Effector memory CD8-positive, alpha-beta T cell (primary cell): ENCODE results near the gene TMEM200A.
A peak's percentile ranks its signal among the peaks of the same experiment; 100 is the strongest.

ENCODE experiments used
- ATAC-seq: fragments of 150-1000 bp; cut with Tn5 transposase; replicated peaks from 2 replicates; pipeline ENCODE4 v1.10.0; 2021; ENCODE audit warnings: mild to moderate bottlenecking, moderate library complexity
- DNase-seq, 3 experiments: peaks; one replicate each; pipeline ENCODE4 v3.0.0; 2021
- H3K27ac Mint-ChIP-seq, 2 donors: one replicate each; pipeline ENCODE4 v1.8.0; 2022; ENCODE audit warnings: mild to moderate bottlenecking in 2 of 2, mixed read lengths in 2 of 2, moderate library complexity in 2 of 2
- H3K27me3 Mint-ChIP-seq, 2 donors: one replicate each; pipeline ENCODE4 v1.8.0; 2022; ENCODE audit warnings: mixed read lengths in 2 of 2
- H3K36me3 Mint-ChIP-seq: one replicate; pipeline ENCODE4 v1.8.0; 2022; ENCODE audit warnings: mild to moderate bottlenecking, moderate library complexity, mixed read lengths; ENCODE audit not compliant: insufficient read depth
- H3K4me1 Mint-ChIP-seq, 2 donors: one replicate each; pipeline ENCODE4 v1.8.0; 2022; ENCODE audit warnings: low read depth in 2 of 2, mixed read lengths in 2 of 2
- H3K4me3 Mint-ChIP-seq, 2 donors: one replicate each; pipeline ENCODE4 v1.8.0; 2022; ENCODE audit warnings: mild to moderate bottlenecking in 2 of 2, mixed read lengths in 2 of 2, moderate library complexity in 2 of 2
- H3K9me3 Mint-ChIP-seq, 2 donors: one replicate each; pipeline ENCODE4 v1.8.0; 2022; ENCODE audit warnings: mixed read lengths in 2 of 2

Gene TMEM200A

DNA sequence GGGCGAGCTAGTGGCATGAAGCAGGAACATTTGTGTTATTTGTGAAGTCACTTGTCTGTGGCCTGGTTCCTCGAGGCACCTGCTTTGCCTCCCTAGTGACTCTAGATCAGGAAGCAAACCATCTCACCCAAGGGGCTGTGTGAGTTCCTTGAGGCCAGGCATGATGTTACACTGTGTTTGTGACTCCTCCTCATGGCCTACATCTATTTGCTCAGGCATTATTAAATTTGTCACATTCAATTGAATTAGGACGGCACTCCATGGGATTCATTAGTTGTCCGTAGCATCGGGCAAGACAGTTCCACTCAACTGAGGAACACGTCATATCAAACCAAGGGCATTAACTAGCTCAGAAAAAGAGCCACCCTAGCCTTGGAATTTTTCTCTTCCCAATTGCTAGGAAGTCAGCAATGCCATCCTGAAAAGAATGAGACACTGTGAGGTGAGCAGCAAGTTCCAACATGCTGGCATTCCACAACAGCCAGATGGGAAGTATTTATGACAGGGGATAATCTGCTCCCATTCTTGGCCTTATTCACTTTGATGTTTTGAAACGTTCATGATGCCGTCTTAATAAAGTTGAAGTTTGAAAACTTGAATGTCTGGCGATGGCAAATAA is 17.2 kb downstream of the TMEM200A start:
- no peak overlapping the region for H3K27ac Mint-ChIP-seq
- no peaks in the 10 kb centered on the region for H3K9me3 Mint-ChIP-seq
- no peak overlapping the region for H3K4me3 Mint-ChIP-seq
- no peaks in the 10 kb centered on the region for H3K36me3 Mint-ChIP-seq
- no peak for DNase-seq
- ATAC-seq: no peak
- H3K27me3 Mint-ChIP-seq: no peaks in the 10 kb centered on the region
- peaks cover 14 to 17% of the 10 kb centered on the region in 2 donors for H3K4me1 Mint-ChIP-seq

- no peaks in the 10 kb centered on the region for H3K9me3 Mint-ChIP-seq
- no peak overlapping the region for H3K27ac Mint-ChIP-seq
- H3K36me3 Mint-ChIP-seq: no peaks in the 10 kb centered on the region
- H3K4me3 Mint-ChIP-seq: no peak overlapping the region
- no peaks in the 10 kb centered on the region for H3K27me3 Mint-ChIP-seq
- peaks cover 14 to 17% of the 10 kb centered on the region in 2 donors for H3K4me1 Mint-ChIP-seq
- ATAC-seq (no peak), DNase-seq (no peak)
Measured at GRCh38 chr6:130385064-130385695, 19.4 kb downstream of the TMEM200A start.

DNA sequence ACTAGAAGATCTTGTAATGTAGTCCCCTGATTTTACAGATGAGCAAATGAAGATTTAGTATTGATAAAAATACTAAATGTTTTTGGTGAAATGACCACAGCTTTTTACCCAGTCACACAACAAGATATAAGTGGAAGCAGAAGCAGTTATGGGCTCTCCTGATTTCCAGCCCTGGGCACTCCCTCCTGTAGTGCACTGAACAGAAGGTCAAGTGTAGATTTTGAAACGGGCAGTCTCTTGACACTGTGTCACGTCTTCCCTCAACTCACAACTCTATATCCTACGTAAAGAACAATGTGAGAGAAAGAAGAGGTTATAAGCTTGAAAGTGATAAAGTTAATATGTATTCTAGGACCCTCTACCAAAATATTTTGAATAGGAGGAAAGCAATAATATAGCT is 23.3 kb downstream of the TMEM200A start:
- H3K4me1 Mint-ChIP-seq: no peaks in the 10 kb centered on the region
- H3K36me3 Mint-ChIP-seq: no peaks in the 10 kb centered on the region
- H3K27ac Mint-ChIP-seq: no peak overlapping the region
- no peaks in the 10 kb centered on the region for H3K27me3 Mint-ChIP-seq
- DNase-seq (no peak), ATAC-seq (no peak)
- H3K4me3 Mint-ChIP-seq: no peak overlapping the region
- no peaks in the 10 kb centered on the region for H3K9me3 Mint-ChIP-seq

- DNase-seq: no peak
- Mint-ChIP-seq H3K36me3 (no peaks in the 10 kb centered on the region), H3K4me3 (no peak overlapping the region), H3K4me1 (no peaks in the 10 kb centered on the region), H3K27me3 (no peaks in the 10 kb centered on the region), H3K27ac (no peak overlapping the region), H3K9me3 (no peaks in the 10 kb centered on the region)
- no peak for ATAC-seq
Measured at GRCh38 chr6:130390890-130391289, 25.1 kb downstream of the TMEM200A start.

GRCh38 chr6:130393306-130393705 is 27.5 kb downstream of the TMEM200A start:
- H3K27me3 Mint-ChIP-seq: no peaks in the 10 kb centered on the region
- no peak for DNase-seq
- H3K9me3 Mint-ChIP-seq: no peaks in the 10 kb centered on the region
- H3K36me3 Mint-ChIP-seq: no peaks in the 10 kb centered on the region
- no peak overlapping the region for H3K27ac Mint-ChIP-seq
- peaks cover 4 to 6% of the 10 kb centered on the region in 2 donors for H3K4me1 Mint-ChIP-seq
- no peak for ATAC-seq
- H3K4me3 Mint-ChIP-seq: no peak overlapping the region

DNA sequence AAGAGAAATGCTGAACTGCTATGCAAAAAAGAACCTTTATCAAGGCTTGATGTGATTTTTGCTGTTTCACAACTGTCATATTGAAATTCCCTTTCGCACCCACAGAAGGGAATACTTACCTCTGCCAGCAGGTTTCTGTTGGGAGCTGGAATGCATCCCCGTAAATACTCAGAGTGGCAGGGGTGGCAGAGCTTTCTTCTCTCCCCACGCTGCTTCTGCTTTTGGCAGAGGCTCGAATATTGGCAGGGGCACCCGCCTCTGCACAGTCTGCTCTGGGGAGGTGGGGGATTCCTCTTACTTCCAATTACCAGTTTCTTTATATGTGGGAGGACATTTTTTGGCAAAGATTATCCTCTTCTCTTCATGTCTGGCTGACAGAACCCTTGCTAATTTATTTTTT is 28.4 kb downstream of the TMEM200A start:
- no peak overlapping the region for H3K27ac Mint-ChIP-seq
- H3K36me3 Mint-ChIP-seq: no peaks in the 10 kb centered on the region
- peaks cover 4 to 6% of the 10 kb centered on the region in 2 donors for H3K4me1 Mint-ChIP-seq
- DNase-seq: no peak
- no peak overlapping the region for H3K4me3 Mint-ChIP-seq
- H3K27me3 Mint-ChIP-seq: no peaks in the 10 kb centered on the region
- no peak for ATAC-seq
- H3K9me3 Mint-ChIP-seq: no peaks in the 10 kb centered on the region

DNA sequence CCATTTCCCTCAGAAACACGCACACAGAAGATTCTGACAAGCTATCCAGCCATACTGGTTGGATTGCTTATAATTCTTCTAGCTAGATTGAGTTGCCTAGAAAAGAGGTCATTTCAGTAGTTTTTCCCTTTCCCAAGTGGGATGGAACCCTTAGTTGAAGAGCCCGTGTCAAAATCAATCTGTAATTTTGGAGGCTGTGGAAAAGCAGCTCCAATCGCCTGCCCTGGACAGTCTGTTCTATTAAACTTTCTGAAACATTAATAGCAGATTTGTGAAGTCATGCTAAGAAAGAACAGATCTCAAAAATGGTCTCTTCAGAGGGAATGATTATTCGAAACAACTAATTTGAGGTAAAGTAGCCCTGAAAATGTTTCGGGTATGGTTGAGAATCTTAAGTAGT is 29.3 kb downstream of the TMEM200A start:
- Mint-ChIP-seq H3K27me3 (no peaks in the 10 kb centered on the region), H3K27ac (peak overlapping the region in 1 of 2 donors; percentile 30), H3K4me3 (no peak overlapping the region), H3K9me3 (peaks cover 0 to 3% of the 10 kb centered on the region in 2 donors), H3K36me3 (no peaks in the 10 kb centered on the region), H3K4me1 (peaks cover 4 to 6% of the 10 kb centered on the region in 2 donors)
- DNase-seq: no peak
- ATAC-seq: no peak

DNA sequence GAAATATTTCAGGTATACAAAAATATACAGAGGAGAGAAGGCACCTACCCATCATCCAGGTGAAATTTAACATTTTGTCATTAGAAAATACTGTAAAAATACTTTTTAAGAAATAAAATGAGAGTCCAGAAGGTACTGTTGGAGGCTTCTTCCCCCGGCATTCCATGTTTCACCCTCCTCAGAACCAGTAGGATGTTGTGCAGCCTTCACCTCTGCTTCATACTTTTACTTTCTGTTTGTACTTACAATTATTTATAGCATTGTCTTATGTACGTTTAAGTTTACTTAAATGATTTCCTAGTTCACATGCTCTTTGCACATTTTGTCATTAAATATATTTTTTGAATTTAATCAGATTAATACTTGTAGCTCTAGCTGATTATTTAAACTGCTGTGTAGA is 30.9 kb downstream of the TMEM200A start:
- Mint-ChIP-seq H3K27ac (peak overlapping the region; percentile 63 to 72), H3K9me3 (peaks cover 0 to 3% of the 10 kb centered on the region in 2 donors), H3K4me3 (peak overlapping the region; percentile 66 to 72), H3K27me3 (no peaks in the 10 kb centered on the region), H3K36me3 (no peaks in the 10 kb centered on the region), H3K4me1 (peaks cover 8 to 10% of the 10 kb centered on the region in 2 donors)
- ATAC-seq (peak; percentile 59), DNase-seq (no peak)

DNA sequence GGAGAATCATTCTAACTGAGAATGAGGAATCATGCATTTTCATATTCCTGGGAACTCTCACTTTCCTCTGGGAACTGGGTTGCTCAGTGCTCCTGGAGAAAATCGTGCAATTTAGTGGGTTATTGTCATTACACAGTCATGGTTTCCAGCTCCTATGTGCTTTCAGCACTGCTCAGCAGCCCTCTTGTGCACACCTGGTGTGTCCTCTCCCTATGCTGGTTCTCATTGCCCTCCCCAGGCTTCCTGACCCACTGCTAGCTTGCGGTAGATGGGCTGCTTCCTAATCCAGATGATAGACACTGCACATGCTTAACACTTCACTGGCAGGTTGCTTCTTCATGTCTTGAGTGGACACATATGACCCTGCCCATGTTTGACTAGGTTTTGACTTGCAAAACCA is 39.7 kb downstream of the TMEM200A start:
- ATAC-seq (no peak), DNase-seq (no peak)
- Mint-ChIP-seq H3K27me3 (no peaks in the 10 kb centered on the region), H3K27ac (no peak overlapping the region), H3K36me3 (no peaks in the 10 kb centered on the region), H3K9me3 (no peaks in the 10 kb centered on the region), H3K4me1 (peaks cover 5 to 13% of the 10 kb centered on the region in 2 donors), H3K4me3 (no peak overlapping the region)

DNA sequence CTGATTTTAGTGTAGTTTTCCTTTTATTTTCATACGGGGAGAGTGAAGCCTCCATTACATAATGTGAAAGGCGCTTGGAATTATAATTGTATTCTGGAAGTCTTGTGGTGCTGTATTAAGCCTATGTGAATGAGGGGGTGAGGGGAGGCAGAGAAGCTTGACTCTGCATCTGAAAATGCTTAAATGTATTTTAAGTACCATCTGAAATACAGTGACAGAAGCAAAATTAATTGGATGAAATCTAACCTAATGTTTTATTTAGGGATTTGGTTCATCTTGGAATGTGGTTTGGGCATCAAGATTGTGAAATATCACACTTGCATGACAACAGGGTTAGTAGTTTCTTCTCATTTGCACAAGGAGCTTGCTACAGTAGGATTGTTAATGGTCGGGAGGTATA is 41.2 kb downstream of the TMEM200A start:
- Mint-ChIP-seq H3K27me3 (peaks cover 0 to 2% of the 10 kb centered on the region in 2 donors), H3K27ac (no peak overlapping the region), H3K36me3 (no peaks in the 10 kb centered on the region), H3K4me3 (no peak overlapping the region), H3K4me1 (peaks cover 4 to 9% of the 10 kb centered on the region in 2 donors), H3K9me3 (no peaks in the 10 kb centered on the region)
- no peak for DNase-seq
- no peak for ATAC-seq

DNA sequence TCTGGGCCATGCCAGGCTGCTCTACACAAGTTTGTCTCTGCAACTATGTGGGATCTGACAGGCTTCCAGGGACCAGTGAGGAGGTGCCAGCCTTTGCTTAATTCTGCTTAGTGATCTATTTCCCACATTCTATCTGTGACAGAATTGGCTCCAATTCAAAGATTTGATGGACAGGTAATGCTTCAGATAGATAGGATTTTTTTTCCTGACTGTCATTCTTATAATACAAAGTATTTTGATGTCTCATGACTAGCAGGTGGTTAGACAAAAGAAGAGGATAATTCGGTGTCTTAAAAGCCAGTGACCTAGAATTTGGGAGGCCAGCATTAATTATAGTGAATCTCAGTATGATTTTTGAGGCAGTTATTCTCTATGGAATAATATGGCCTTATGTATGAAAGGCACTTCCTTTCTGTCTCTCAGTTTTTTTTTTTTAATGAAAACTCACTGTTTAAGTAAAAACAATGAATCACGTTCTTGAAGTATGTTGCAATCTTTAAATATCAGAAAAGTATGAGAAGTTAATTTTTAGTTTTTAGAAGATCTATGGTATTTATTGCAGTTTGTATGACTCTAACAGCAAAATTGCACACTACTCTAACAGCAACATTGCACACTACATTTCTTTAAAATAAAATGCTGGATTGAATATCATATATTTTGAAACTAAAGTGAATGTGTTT is 43.7 kb downstream of the TMEM200A start:
- Mint-ChIP-seq H3K4me3 (no peak overlapping the region), H3K9me3 (no peaks in the 10 kb centered on the region), H3K27me3 (peaks cover 8 to 18% of the 10 kb centered on the region in 2 donors), H3K27ac (no peak overlapping the region), H3K4me1 (peaks cover 4 to 9% of the 10 kb centered on the region in 2 donors), H3K36me3 (no peaks in the 10 kb centered on the region)
- ATAC-seq (no peak), DNase-seq (no peak)

DNA sequence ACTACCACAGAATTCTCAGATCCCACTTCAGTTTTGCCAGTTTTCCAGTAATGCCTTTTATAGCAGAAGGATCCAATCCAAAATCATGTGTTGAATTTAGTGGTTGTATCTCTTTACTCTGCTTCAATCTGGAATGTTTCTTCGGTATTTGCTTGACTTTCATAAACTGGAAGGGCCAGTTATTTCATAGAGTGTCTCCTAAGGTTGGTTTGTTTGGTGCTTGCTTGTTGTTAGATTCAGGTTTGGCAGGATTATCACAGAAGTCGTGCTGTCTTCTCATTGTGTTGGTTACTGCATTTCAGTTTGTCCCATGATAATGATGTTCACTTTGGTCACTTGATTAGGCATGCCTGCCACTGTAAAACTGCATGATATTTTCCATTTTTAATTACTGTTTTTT is 45.7 kb downstream of the TMEM200A start:
- Mint-ChIP-seq H3K27me3 (peaks cover 8 to 18% of the 10 kb centered on the region in 2 donors), H3K36me3 (no peaks in the 10 kb centered on the region), H3K4me3 (no peak overlapping the region), H3K4me1 (no peaks in the 10 kb centered on the region), H3K9me3 (no peaks in the 10 kb centered on the region), H3K27ac (no peak overlapping the region)
- DNase-seq: no peak
- no peak for ATAC-seq

- Mint-ChIP-seq H3K4me1 (no peaks in the 10 kb centered on the region), H3K4me3 (no peak overlapping the region), H3K36me3 (no peaks in the 10 kb centered on the region), H3K27ac (no peak overlapping the region), H3K9me3 (no peaks in the 10 kb centered on the region), H3K27me3 (peaks cover 8 to 18% of the 10 kb centered on the region in 2 donors)
- DNase-seq (no peak), ATAC-seq (no peak)
Measured at GRCh38 chr6:130412556-130413290, 46.9 kb downstream of the TMEM200A start.
